Hepatocyte (in vitro differentiated cells): ENCODE data around the gene SH3BP2. TPM values are rescaled to one million over a fixed set of nuclear protein-coding genes. Genes with fewer than 3 reads are reported as not detected.

Source experiments
- DNase-seq: peaks from one replicate; pipeline ENCODE4 v3.0.0-alpha.2; 2016; ENCODE audit warnings: low spot score
- H2AFZ ChIP-seq: fragments of 200-600 bp; sonication (generic); 2 replicates; pipeline ENCODE4 v1.6.0; 2016; ENCODE audit warnings: antibody characterized with exemption, mild to moderate bottlenecking
- H3K27ac ChIP-seq: fragments of 200-600 bp; sonication (generic); 2 replicates; pipeline ENCODE4 v1.5.1; 2016; ENCODE audit warnings: mild to moderate bottlenecking
- H3K27me3 ChIP-seq: fragments of 200-600 bp; sonication (generic); 2 replicates; pipeline ENCODE4 v1.6.1; 2016
- H3K36me3 ChIP-seq: fragments of 200-600 bp; sonication (generic); replicated peaks from 2 replicates; pipeline ENCODE4 v1.5.1; 2016; ENCODE audit warnings: low read depth; ENCODE audit not compliant: insufficient read depth
- H3K4me1 ChIP-seq: fragments of 200-600 bp; sonication (generic); 2 replicates; pipeline ENCODE4 v1.5.1; 2016; ENCODE audit warnings: mild to moderate bottlenecking, moderate library complexity; ENCODE audit not compliant: insufficient read depth
- H3K4me2 ChIP-seq: fragments of 200-600 bp; sonication (generic); 2 replicates; pipeline ENCODE4 v1.6.0; 2016
- H3K4me3 ChIP-seq: fragments of 200-600 bp; sonication (generic); 2 replicates; pipeline ENCODE4 v1.5.1; 2016; ENCODE audit warnings: mild to moderate bottlenecking
- H3K79me2 ChIP-seq: fragments of 200-600 bp; sonication (generic); 2 replicates; pipeline ENCODE4 v1.6.0; 2017; ENCODE audit warnings: mild to moderate bottlenecking
- H3K9me2 ChIP-seq: fragments of 200-600 bp; sonication (generic); replicated peaks from 2 replicates; pipeline ENCODE4 v1.6.0; 2017; ENCODE audit warnings: mild to moderate bottlenecking; ENCODE audit not compliant: insufficient read depth
- H3K9me3 ChIP-seq: fragments of 200-600 bp; sonication (generic); 2 replicates; pipeline ENCODE4 v1.5.1; 2016; ENCODE audit warnings: low read depth, mild to moderate bottlenecking
- H4K20me1 ChIP-seq: fragments of 200-600 bp; sonication (generic); 2 replicates; pipeline ENCODE4 v1.6.0; 2016; ENCODE audit warnings: mild to moderate bottlenecking; ENCODE audit not compliant: insufficient read depth, poor library complexity, severe bottlenecking
- CTCF ChIP-seq: fragments of 200-600 bp; sonication (generic); IDR thresholded peaks from 2 replicates; pipeline ENCODE4 v1.5.1; 2016; ENCODE audit warnings: antibody characterized with exemption, mild to moderate bottlenecking; ENCODE audit not compliant: poor library complexity
- EZH2 ChIP-seq: fragments of 200-600 bp; sonication (generic); IDR thresholded peaks from 2 replicates; pipeline ENCODE4 v1.6.1; 2016; ENCODE audit warnings: antibody characterized with exemption, mild to moderate bottlenecking, borderline replicate concordance
- EZH2phosphoT487 ChIP-seq: fragments of 200-600 bp; sonication (generic); IDR thresholded peaks from one replicate; pipeline ENCODE4 v1.6.1; 2018; ENCODE audit warnings: antibody characterized with exemption, mild to moderate bottlenecking, low read depth, moderate library complexity; ENCODE audit not compliant: unreplicated experiment, severe bottlenecking
- WGBS: methylation state at CpG from one replicate; pipeline ENCODE4 v1.1.6; 2016; ENCODE audit warnings: low lambda C conversion rate; ENCODE audit errors: missing lambda C conversion rate; 5-methylcytosine and 5-hydroxymethylcytosine counted together
- polyA plus RNA-seq: library from polyadenylated mRNA; unstranded; fragments of >200 nt; fragmentation: Nextera tagmentation; extraction: Ambion mirVana; gene quantifications from 2 replicates; pipeline ENCODE4 v1.2.1, GENCODE V29; 2016
- total RNA-seq: library from RNA; depleted of rRNA; stranded (reverse); fragments of >200 nt; gene quantifications from 2 replicates; pipeline ENCODE4 v1.2.3, GENCODE V29; 2014

The SH3BP2 gene
- total and polyA plus RNA-seq, 2 experiments from 2014 or later: 24.3 to 25.7 TPM

GRCh38 chr4:2855584-2855983, 62.7 kb downstream of the SH3BP2 start:
- TF ChIP-seq EZH2 (no peak), CTCF (no peak), EZH2phosphoT487 (no peak)
- WGBS: 93% methylated on average over 5 of the region's 5 CpGs
- no peaks in the 10 kb centered on the region for H3K27me3 ChIP-seq
- H3K27ac ChIP-seq: no peak overlapping the region
- peaks cover 78% of the 10 kb centered on the region for H4K20me1 ChIP-seq
- no peaks in the 10 kb centered on the region for H3K9me3 ChIP-seq
- no peak overlapping the region for H2AFZ ChIP-seq
- H3K4me2 ChIP-seq: no peak overlapping the region
- H3K4me1 ChIP-seq: peaks cover 32% of the 10 kb centered on the region
- no peaks in the 10 kb centered on the region for H3K9me2 ChIP-seq
- no peaks in the 10 kb centered on the region for H3K36me3 ChIP-seq
- DNase-seq: no peak
- peaks cover 100% of the 10 kb centered on the region for H3K79me2 ChIP-seq
- H3K4me3 ChIP-seq: no peak overlapping the region

GRCh38 chr4:2856266-2856665, 63.4 kb downstream of the SH3BP2 start:
- TF ChIP-seq CTCF: no peak
- TF ChIP-seq EZH2: no peak
- no peak for TF ChIP-seq EZH2phosphoT487
- 100% methylated on average over 3 of the region's 3 CpGs for WGBS
- no peak for DNase-seq
- Histone ChIP-seq H3K4me2 (no peak overlapping the region), H3K4me3 (no peak overlapping the region), H3K36me3 (no peaks in the 10 kb centered on the region), H3K9me3 (no peaks in the 10 kb centered on the region), H2AFZ (no peak overlapping the region), H4K20me1 (peaks cover 75% of the 10 kb centered on the region), H3K9me2 (no peaks in the 10 kb centered on the region), H3K27ac (no peak overlapping the region), H3K79me2 (peaks cover 100% of the 10 kb centered on the region), H3K4me1 (peaks cover 38% of the 10 kb centered on the region), H3K27me3 (no peaks in the 10 kb centered on the region)

GRCh38 chr4:2857349-2857927, 64.6 kb downstream of the SH3BP2 start:
- H4K20me1 ChIP-seq: peaks cover 75% of the 10 kb centered on the region
- DNase-seq: no peak
- H3K36me3 ChIP-seq: no peaks in the 10 kb centered on the region
- TF ChIP-seq EZH2phosphoT487 (no peak), CTCF (no peak), EZH2 (no peak)
- no peak overlapping the region for H3K4me2 ChIP-seq
- H3K9me2 ChIP-seq: no peaks in the 10 kb centered on the region
- H3K4me3 ChIP-seq: no peak overlapping the region
- H3K27ac ChIP-seq: no peak overlapping the region
- H3K27me3 ChIP-seq: no peaks in the 10 kb centered on the region
- no peaks in the 10 kb centered on the region for H3K9me3 ChIP-seq
- H2AFZ ChIP-seq: no peak overlapping the region
- H3K4me1 ChIP-seq: peaks cover 48% of the 10 kb centered on the region
- H3K79me2 ChIP-seq: peaks cover 100% of the 10 kb centered on the region
- WGBS: 87% methylated on average over 5 of the region's 5 CpGs
